Activated T-cell treated with anti-CD3 and anti-CD28 coated beads for 4 hours (primary cell): ENCODE results near the gene CCDC57.
"Not testable (repeated sequence)": the region's sequence is repeated elsewhere in the genome, so short reads cannot be mapped to it uniquely, and the experiment has no call there.

Experiments used
- DNase-seq: peaks from one replicate; pipeline ENCODE4 v3.0.0-alpha.2; 2020

The CCDC57 gene

GRCh38 chr17:82212331-82213250 is at the start of gene CCDC57:
CCDC57 (minus strand) TSS chr17:82212842; CDS start chr17:82201944, 10,898 bp downstream.
- no peak for DNase-seq

GRCh38 chr17:82262344-82262743 is 49.7 kb upstream of the CCDC57 start:
- DNase-seq: no peak

- DNase-seq: not testable (repeated sequence)
Observed at GRCh38 chr17:82259972-82260961, 47.6 kb upstream of the CCDC57 start.

GRCh38 chr17:82258555-82258954 is 45.9 kb upstream of the CCDC57 start:
- no peak for DNase-seq

- DNase-seq: peak; percentile 47
Observed at GRCh38 chr17:82257473-82257872, 44.8 kb upstream of the CCDC57 start.

GRCh38 chr17:82256242-82256885 is 43.7 kb upstream of the CCDC57 start:
- DNase-seq: no peak

GRCh38 chr17:82255402-82255972 is 42.8 kb upstream of the CCDC57 start:
- no peak for DNase-seq

- DNase-seq: not testable (repeated sequence)
Observed at GRCh38 chr17:82254746-82255145, 42.1 kb upstream of the CCDC57 start.

GRCh38 chr17:82254096-82254495 is 41.5 kb upstream of the CCDC57 start:
- not testable (repeated sequence) for DNase-seq

GRCh38 chr17:82253179-82253544 is 40.5 kb upstream of the CCDC57 start:
- DNase-seq: no peak

- DNase-seq: no peak
Observed at GRCh38 chr17:82252511-82253178, 40.0 kb upstream of the CCDC57 start.

- DNase-seq: no peak
Observed at GRCh38 chr17:82250868-82251500, 38.3 kb upstream of the CCDC57 start.

- DNase-seq: no peak
Observed at GRCh38 chr17:82249896-82250581, 37.4 kb upstream of the CCDC57 start.

GRCh38 chr17:82248815-82249674 is 36.4 kb upstream of the CCDC57 start:
- no peak for DNase-seq

GRCh38 chr17:82247856-82248671 is 35.4 kb upstream of the CCDC57 start:
- DNase-seq: no peak

- DNase-seq: no peak
Observed at GRCh38 chr17:82247182-82247823, 34.7 kb upstream of the CCDC57 start.

- DNase-seq: no peak
Observed at GRCh38 chr17:82246365-82247181, 33.9 kb upstream of the CCDC57 start.

GRCh38 chr17:82246040-82246364 is 33.4 kb upstream of the CCDC57 start:
- no peak for DNase-seq
